GM15510 (cell line): ENCODE measurements around the gene PTPRR.

ENCODE experiments used
- POLR2A ChIP-seq: IDR thresholded peaks from 3 replicates; pipeline ENCODE4 v1.6.1; 2011; ENCODE audit warnings: borderline replicate concordance; ENCODE audit not compliant: insufficient read length; ENCODE audit errors: extremely low read depth

The PTPRR gene

GRCh38 chr12:70876952-70877351, 43.6 kb downstream of the PTPRR start:
- TF ChIP-seq POLR2A = no peak

- TF ChIP-seq POLR2A = no peak
Observed at GRCh38 chr12:70875628-70876027, 44.9 kb downstream of the PTPRR start.

- no peak for TF ChIP-seq POLR2A
Observed at GRCh38 chr12:70854881-70855568, 65.5 kb downstream of the PTPRR start.

GRCh38 chr12:70854138-70854537, 66.4 kb downstream of the PTPRR start:
- no peak for TF ChIP-seq POLR2A

GRCh38 chr12:70853326-70853725, 67.2 kb downstream of the PTPRR start:
- TF ChIP-seq POLR2A = no peak

- TF ChIP-seq POLR2A = no peak
Observed at GRCh38 chr12:70852416-70853150, 68.0 kb downstream of the PTPRR start.

GRCh38 chr12:70849265-70849960, 71.1 kb downstream of the PTPRR start:
- TF ChIP-seq POLR2A = no peak

- TF ChIP-seq POLR2A = no peak
Observed at GRCh38 chr12:70847871-70848270, 72.7 kb downstream of the PTPRR start.

- TF ChIP-seq POLR2A = no peak
Observed at GRCh38 chr12:70845268-70845667, 75.3 kb downstream of the PTPRR start.

GRCh38 chr12:70843363-70843762, 77.2 kb downstream of the PTPRR start:
- no peak for TF ChIP-seq POLR2A

- TF ChIP-seq POLR2A = no peak
Observed at GRCh38 chr12:70842942-70843341, 77.6 kb downstream of the PTPRR start.

- no peak for TF ChIP-seq POLR2A
Observed at GRCh38 chr12:70842136-70842535, 78.4 kb downstream of the PTPRR start.

- no peak for TF ChIP-seq POLR2A
Observed at GRCh38 chr12:70840656-70841350, 79.7 kb downstream of the PTPRR start.

GRCh38 chr12:70839544-70839943, 81.0 kb downstream of the PTPRR start:
- TF ChIP-seq POLR2A = no peak

GRCh38 chr12:70838127-70838526, 82.4 kb downstream of the PTPRR start:
- no peak for TF ChIP-seq POLR2A
